Left ventricle myocardium inferior (tissue), 1 donor: ENCODE data around the gene NMRK2. TPM values are rescaled to one million over a fixed set of nuclear protein-coding genes. Genes with fewer than 3 reads are reported as not detected.

Experiments used
- DNase-seq: peaks from one replicate; pipeline ENCODE4 v3.0.0-alpha.2; 2020
- H3K27ac ChIP-seq: fragments of 200-600 bp; replicated peaks from 2 replicates; pipeline ENCODE4 v1.8.0; 2021
- H3K27me3 ChIP-seq: fragments of 200-600 bp; 2 replicates; pipeline ENCODE4 v1.8.0; 2021; ENCODE audit warnings: low read depth
- H3K36me3 ChIP-seq: fragments of 200-600 bp; 2 replicates; pipeline ENCODE4 v1.8.0; 2021
- H3K4me1 ChIP-seq: fragments of 200-600 bp; 2 replicates; pipeline ENCODE4 v1.8.0; 2021
- H3K4me3 ChIP-seq: fragments of 200-600 bp; 2 replicates; pipeline ENCODE4 v1.8.0; 2021; ENCODE audit warnings: mild to moderate bottlenecking, moderate library complexity
- H3K9me3 ChIP-seq: fragments of 200-600 bp; replicated peaks from 2 replicates; pipeline ENCODE4 v1.8.0; 2021
- intact Hi-C: fragments of 100-400 bp; cut with micrococcal nuclease; formaldehyde crosslinking; loops from one replicate; pipeline ENCODE4 v1.11.0; 2022
- total RNA-seq: library from RNA; stranded (reverse); fragmentation: NEBNext Ultra II Directional; extraction: Animal tissue kit (Norgen Biotek cat#: 25700); gene quantifications from one replicate; pipeline ENCODE4 v1.2.1, GENCODE V29; 2021
- TF ChIP-seq, protein P1 (sequence below): fragments of 200-600 bp; IDR thresholded peaks from 2 replicates; pipeline ENCODE4 v1.8.0; 2021; ENCODE audit warnings: antibody characterized with exemption, mild to moderate bottlenecking, borderline replicate concordance
- donor health status: DM: no; HTN: yes; CAD: no; lungs with severe emphysema.

The NMRK2 gene
- total RNA-seq, 1 donor from 2014 or later: 458 TPM

DNA sequence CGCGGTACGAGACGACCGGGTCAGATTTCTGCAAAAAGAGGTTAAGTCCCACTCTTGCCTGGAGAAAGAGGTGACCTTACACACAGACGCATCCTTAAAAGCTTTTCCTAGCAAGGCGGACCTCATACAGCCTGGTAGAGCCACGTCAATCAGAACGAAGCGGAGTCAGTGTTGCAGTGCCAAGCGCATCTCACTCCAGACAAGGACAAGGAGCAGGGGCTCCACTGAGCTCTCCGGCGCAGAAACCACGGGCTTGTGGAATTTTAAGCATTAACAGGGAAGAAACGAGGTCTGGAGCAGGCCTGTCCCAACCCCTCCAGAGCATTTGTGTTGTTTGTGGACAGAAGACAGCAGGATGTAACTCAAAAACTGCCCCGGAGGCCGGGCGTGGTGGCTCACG, 45.3 kb downstream of the NMRK2 start:
- no peak for DNase-seq
- Histone ChIP-seq H3K9me3 (no peaks in the 10 kb centered on the region), H3K4me3 (no peak overlapping the region), H3K4me1 (peaks cover 27% of the 10 kb centered on the region), H3K36me3 (peaks cover 82% of the 10 kb centered on the region), H3K27me3 (no peaks in the 10 kb centered on the region), H3K27ac (no peak overlapping the region)
- TF ChIP-seq, protein P1, sequence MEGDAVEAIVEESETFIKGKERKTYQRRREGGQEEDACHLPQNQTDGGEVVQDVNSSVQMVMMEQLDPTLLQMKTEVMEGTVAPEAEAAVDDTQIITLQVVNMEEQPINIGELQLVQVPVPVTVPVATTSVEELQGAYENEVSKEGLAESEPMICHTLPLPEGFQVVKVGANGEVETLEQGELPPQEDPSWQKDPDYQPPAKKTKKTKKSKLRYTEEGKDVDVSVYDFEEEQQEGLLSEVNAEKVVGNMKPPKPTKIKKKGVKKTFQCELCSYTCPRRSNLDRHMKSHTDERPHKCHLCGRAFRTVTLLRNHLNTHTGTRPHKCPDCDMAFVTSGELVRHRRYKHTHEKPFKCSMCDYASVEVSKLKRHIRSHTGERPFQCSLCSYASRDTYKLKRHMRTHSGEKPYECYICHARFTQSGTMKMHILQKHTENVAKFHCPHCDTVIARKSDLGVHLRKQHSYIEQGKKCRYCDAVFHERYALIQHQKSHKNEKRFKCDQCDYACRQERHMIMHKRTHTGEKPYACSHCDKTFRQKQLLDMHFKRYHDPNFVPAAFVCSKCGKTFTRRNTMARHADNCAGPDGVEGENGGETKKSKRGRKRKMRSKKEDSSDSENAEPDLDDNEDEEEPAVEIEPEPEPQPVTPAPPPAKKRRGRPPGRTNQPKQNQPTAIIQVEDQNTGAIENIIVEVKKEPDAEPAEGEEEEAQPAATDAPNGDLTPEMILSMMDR: no peak
- intact Hi-C loops: no loop called here

DNA sequence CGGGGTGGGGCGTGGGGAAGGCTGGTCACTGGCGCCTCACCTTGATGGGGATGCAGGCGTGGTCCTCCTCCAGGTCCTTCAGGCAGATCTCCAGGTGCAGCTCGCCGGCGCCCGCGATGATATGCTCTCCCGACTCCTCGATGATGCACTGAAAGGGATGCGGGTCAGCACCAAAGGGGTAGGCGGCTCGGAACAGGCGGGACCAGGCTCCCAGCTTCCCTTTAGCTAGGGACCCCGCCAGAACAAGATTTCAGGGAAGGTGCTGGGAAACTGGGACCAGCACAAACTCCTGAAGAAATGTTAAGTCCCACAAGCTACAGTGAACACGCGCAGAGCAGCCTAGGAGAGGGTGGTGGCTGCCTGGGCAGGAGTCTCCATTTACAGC, 46.4 kb downstream of the NMRK2 start:
- H3K27me3 ChIP-seq: no peaks in the 10 kb centered on the region
- intact Hi-C loops: no loop called here
- DNase-seq: no peak

DNA sequence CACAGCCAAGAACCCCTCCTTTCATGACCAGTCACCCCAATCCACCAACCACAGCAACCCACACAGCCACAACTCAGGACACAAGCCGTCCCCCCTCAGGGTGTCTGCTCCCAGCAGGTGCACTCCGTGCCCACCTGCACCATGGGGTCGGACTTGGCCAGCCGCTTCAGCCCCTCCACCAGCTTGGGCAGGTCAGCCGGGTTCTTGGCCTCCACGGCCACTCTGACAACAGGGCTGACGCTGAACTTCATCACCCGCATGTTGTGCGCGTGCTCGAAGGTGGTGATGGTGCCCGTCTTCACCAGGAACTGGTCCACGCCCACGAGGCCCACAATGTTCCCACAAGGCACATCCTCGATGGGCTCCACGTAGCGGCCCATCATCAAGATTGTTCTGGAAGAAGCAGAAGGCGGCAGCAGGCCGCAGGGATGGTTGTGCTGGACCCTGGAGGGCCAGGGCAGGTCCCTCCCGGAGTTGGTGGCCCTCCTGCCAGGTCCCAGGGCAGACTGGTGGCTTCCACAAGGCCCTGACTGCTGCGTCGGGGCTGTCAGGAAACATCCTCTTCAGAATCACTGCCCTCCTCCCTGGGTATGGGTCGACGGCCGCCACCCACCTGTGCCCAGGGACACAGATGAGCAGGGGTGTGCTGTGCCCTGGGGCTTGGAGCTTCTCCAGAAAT, 46.9 kb downstream of the NMRK2 start:
- H3K27ac ChIP-seq: no peak overlapping the region
- peaks cover 43% of the 10 kb centered on the region for H3K4me1 ChIP-seq
- TF ChIP-seq, protein P1: no peak
- H3K9me3 ChIP-seq: no peaks in the 10 kb centered on the region
- no peak for DNase-seq
- peaks cover 96% of the 10 kb centered on the region for H3K36me3 ChIP-seq
- H3K4me3 ChIP-seq: no peak overlapping the region
- H3K27me3 ChIP-seq: no peaks in the 10 kb centered on the region
- intact Hi-C loops: loop anchor here (10.0 kb wide), 1 partner anchor 155 kb away; no protein-coding TSS in a partner anchor

More for the DNA sequence above, 46.4 kb downstream of the NMRK2 start:
- TF ChIP-seq, protein P1: no peak
- Histone ChIP-seq H3K27ac (no peak overlapping the region), H3K4me1 (peaks cover 38% of the 10 kb centered on the region), H3K4me3 (no peak overlapping the region), H3K9me3 (no peaks in the 10 kb centered on the region), H3K36me3 (peaks cover 94% of the 10 kb centered on the region)

DNA sequence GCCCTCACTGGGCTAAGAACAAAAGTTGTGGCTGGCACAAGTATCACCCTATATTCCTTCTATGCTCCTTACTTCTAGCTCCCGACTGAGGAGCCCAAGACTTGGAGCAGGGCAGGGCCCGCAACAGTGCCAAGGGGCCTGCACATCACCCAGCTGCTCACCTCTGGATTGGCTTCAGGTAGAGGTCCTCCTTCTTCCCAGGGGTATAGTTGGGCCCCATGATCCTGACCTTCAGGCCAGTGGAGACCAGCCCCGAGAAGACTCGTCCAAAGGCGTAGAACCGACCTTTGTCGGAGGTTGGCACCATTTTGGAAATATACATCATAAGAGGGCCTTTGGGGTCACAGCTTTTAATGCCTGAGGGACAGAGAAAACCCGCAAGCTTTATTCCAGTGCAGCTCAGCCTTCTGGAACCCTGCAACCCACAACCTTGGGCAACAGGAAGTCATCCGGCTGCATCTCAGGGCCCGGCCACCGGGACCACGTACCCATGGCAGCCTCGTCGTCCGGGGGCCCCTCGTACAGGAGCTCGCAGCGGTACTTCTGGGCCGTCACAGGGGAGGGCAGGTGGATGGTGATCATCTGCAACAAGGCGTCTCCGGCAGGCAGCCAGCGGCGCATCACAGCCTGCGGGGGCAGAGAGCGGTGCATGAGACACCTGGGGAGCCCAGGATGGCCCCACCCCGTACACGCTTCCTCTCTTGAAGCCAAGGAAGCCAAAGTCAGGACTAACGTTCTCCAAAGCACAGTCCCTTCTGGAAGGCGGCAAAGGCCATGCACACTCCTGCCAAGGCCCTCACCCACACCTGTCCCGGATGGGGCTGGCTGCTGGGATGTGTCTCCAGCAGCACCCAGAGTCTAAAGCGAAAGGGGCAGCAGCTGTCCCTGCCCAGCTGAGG, 47.7 kb downstream of the NMRK2 start:
- Histone ChIP-seq H3K4me1 (peaks cover 50% of the 10 kb centered on the region), H3K27ac (no peak overlapping the region), H3K36me3 (peaks cover 89% of the 10 kb centered on the region), H3K9me3 (no peaks in the 10 kb centered on the region), H3K27me3 (no peaks in the 10 kb centered on the region), H3K4me3 (no peak overlapping the region)
- TF ChIP-seq, protein P1: no peak
- DNase-seq: no peak
- intact Hi-C loops: loop anchor here (10.0 kb wide), 1 partner anchor 154 kb away; no protein-coding TSS in a partner anchor

DNA sequence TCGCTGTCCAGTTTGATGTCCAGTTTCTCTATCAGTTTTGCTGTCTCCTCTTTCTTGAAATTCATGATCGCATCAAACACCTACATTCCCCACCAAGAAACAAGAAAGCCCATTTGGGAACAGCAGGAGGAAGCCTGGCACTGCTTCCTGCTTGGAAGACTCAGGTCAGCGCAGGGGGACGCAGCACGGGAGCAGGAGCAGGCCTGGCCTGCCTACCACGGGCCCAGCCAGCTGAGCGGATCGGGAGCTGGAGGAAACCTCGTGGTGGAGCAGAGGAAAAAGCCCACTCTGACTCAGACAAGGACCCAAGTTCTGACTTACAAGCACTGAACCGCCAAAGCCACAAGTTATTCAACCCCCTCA, 48.5 kb downstream of the NMRK2 start:
- Histone ChIP-seq H3K27me3 (no peaks in the 10 kb centered on the region), H3K4me3 (no peak overlapping the region), H3K27ac (no peak overlapping the region), H3K4me1 (peaks cover 57% of the 10 kb centered on the region), H3K9me3 (no peaks in the 10 kb centered on the region), H3K36me3 (peaks cover 82% of the 10 kb centered on the region)
- intact Hi-C loops: loop anchor here (10.0 kb wide), 1 partner anchor 153 kb away; no protein-coding TSS in a partner anchor
- TF ChIP-seq, protein P1: no peak
- no peak for DNase-seq
